Ishikawa (cell line): ENCODE data around the gene RPS5.

Experiments
- CEBPB ChIP-seq: IDR thresholded peaks from 2 replicates; pipeline ENCODE4 v1.6.1; 2012
- CREB1 ChIP-seq: IDR thresholded peaks from 2 replicates; pipeline ENCODE4 v1.6.1; 2012; ENCODE audit warnings: low read depth
- EGR1 ChIP-seq: IDR thresholded peaks from 2 replicates; pipeline ENCODE4 v1.6.1; 2012
- EP300 ChIP-seq: IDR thresholded peaks from 2 replicates; pipeline ENCODE4 v1.6.1; 2012; ENCODE audit warnings: borderline replicate concordance
- FOXM1 ChIP-seq: IDR thresholded peaks from 2 replicates; pipeline ENCODE4 v1.6.1; 2012; ENCODE audit warnings: low read depth, borderline replicate concordance
- NFIC ChIP-seq: IDR thresholded peaks from 2 replicates; pipeline ENCODE4 v1.6.1; 2012
- RAD21 ChIP-seq: IDR thresholded peaks from 2 replicates; pipeline ENCODE4 v1.6.1; 2012; ENCODE audit warnings: low read depth
- TAF1 ChIP-seq: IDR thresholded peaks from 2 replicates; pipeline ENCODE4 v1.6.1; 2012; ENCODE audit warnings: low read depth, mild to moderate bottlenecking
- TCF12 ChIP-seq: IDR thresholded peaks from 2 replicates; pipeline ENCODE4 v1.6.1; 2012; ENCODE audit warnings: low read depth
- TEAD4 ChIP-seq: IDR thresholded peaks from 2 replicates; pipeline ENCODE4 v1.6.1; 2012
- YY1 ChIP-seq: IDR thresholded peaks from 2 replicates; pipeline ENCODE4 v1.6.1; 2012; ENCODE audit warnings: low read depth
- ZBTB7A ChIP-seq: IDR thresholded peaks from 2 replicates; pipeline ENCODE4 v1.6.1; 2012; ENCODE audit warnings: low read depth
- TF ChIP-seq, protein P1 (sequence below): IDR thresholded peaks from 2 replicates; pipeline ENCODE4 v1.6.1; 2012; ENCODE audit warnings: low read depth, mild to moderate bottlenecking
- TF ChIP-seq, protein P2 (sequence below): IDR thresholded peaks from 2 replicates; pipeline ENCODE4 v1.6.1; 2012

DNA sequence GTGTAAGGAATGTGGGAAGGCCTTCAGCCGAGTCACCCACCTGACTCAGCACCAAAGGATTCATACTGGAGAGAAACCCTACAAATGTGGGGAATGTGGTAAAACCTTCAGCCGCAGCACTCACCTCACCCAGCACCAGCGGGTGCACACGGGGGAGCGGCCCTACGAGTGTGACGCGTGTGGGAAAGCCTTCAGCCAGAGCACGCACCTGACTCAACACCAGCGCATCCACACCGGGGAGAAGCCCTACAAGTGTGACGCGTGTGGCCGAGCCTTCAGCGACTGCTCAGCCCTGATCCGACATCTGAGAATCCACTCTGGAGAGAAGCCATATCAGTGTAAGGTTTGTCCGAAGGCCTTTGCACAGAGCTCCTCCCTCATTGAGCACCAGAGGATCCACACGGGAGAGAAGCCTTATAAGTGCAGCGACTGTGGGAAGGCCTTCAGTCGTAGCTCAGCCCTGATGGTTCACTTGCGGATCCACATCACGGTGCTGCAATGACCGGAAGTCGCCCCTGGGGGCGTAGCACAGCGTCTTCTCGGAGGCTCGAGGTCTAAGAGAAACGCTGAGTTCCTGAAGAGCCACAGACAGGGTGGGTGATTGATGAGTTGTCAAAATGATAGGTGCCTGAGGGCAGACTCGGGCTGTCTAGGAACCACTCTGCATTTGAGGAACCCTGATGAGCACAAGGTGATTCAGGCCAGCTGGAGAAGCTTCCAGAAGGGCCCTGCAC is 48.1 kb upstream of the RPS5 start:
- TF ChIP-seq NFIC (no peak), EP300 (no peak), TCF12 (no peak), CREB1 (no peak), FOXM1 (no peak), EGR1 (no peak), RAD21 (no peak), TEAD4 (no peak), CEBPB (no peak), YY1 (no peak), TAF1 (no peak), ZBTB7A (no peak)
- TF ChIP-seq, protein P1, sequence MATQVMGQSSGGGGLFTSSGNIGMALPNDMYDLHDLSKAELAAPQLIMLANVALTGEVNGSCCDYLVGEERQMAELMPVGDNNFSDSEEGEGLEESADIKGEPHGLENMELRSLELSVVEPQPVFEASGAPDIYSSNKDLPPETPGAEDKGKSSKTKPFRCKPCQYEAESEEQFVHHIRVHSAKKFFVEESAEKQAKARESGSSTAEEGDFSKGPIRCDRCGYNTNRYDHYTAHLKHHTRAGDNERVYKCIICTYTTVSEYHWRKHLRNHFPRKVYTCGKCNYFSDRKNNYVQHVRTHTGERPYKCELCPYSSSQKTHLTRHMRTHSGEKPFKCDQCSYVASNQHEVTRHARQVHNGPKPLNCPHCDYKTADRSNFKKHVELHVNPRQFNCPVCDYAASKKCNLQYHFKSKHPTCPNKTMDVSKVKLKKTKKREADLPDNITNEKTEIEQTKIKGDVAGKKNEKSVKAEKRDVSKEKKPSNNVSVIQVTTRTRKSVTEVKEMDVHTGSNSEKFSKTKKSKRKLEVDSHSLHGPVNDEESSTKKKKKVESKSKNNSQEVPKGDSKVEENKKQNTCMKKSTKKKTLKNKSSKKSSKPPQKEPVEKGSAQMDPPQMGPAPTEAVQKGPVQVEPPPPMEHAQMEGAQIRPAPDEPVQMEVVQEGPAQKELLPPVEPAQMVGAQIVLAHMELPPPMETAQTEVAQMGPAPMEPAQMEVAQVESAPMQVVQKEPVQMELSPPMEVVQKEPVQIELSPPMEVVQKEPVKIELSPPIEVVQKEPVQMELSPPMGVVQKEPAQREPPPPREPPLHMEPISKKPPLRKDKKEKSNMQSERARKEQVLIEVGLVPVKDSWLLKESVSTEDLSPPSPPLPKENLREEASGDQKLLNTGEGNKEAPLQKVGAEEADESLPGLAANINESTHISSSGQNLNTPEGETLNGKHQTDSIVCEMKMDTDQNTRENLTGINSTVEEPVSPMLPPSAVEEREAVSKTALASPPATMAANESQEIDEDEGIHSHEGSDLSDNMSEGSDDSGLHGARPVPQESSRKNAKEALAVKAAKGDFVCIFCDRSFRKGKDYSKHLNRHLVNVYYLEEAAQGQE, result no peak
- TF ChIP-seq, protein P2, sequence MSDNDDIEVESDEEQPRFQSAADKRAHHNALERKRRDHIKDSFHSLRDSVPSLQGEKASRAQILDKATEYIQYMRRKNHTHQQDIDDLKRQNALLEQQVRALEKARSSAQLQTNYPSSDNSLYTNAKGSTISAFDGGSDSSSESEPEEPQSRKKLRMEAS, result no peak
